Amniotic epithelial cell (primary cell): ENCODE data around the gene REC114.

Source experiments
- DNase-seq: peaks from one replicate; pipeline ENCODE4 v3.0.0-alpha.2; 2010; ENCODE audit warnings: low read depth

Gene REC114

DNA sequence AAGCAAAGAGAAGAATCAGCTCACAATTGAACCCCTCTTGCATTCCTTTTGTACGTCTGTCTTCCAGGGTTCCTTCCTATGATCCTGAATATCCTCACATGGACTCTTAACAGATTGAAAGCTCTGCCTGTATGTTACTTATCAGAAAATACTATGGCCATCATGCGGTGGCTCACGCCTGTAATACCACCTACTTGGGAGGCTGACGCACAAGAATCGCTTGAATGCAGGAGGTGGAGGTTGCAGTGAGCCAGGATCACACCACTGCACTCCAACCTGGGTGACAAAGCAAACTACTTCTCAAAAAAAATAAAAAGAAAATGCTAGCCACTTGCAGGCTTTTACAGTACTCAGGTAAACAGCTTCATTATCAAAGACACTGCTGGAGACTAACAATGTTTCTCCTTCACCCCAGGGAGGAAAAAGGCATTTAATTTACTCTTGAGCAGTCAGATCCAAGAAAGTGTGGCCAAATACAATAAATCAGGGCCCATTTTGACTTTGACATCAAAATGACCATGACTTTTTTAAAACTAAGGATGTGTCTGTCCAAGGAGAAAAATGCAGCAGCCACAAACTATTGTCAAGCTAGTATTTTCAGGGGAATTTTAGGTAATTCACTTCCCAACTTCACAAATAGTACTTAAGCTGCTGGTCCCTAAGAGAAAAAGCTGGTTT is 162.9 kb downstream of the REC114 start:
- no peak for DNase-seq

DNA sequence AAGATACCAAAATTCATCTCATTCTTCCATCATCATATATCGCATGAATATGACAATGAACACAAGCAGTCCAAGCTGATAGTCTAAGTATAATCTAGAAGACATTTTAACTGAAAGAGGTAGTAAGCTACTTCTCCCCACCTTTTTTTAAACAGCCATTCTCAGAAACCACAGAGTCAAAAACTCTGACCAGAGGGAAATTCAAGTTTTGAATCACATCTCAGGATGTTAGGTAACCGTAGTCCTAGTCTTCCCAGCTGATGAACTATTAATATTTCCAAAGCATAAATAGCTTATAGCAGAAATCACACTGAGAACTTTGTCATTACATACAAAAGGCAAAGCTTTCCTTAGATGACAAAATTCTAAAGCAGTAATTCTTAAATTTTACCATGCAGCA is 164.4 kb downstream of the REC114 start:
- no peak for DNase-seq

DNA sequence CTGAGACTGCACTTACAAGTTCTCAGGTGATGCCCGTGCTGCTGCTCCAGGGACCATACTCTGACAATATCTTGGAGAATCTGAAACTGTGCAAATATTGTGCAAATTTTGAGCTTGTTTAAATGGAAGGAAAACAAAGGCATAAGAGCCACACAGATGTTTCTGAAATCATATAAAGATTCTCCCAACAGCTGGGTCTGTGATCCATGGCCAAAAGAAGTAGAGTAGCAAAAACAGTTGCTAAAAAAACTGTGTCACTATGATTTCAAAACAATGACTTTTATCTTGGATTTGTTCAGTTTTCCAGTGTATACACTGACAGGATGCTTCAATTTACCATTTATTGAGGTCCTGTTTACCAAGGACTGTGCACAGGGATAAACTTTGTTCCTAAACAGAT is 164.9 kb downstream of the REC114 start:
- no peak for DNase-seq

DNA sequence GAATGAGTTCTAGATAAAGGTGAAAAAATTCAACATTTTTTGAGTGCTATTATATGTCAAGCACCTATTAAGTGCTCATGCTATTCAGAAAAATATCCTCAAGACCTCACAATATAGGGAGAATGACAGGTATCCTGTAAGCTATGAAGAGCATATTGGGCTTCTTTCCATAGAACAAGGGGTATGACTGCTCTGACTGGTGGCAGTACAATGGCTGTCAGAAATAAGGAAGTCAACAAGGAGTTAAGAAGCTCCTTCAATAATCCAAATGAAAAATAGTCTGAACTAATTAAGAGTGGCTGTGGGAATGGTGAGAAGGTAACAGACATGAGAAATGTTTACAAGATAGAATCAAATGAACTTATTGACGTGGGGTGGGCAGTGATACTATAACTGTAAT is 165.5 kb downstream of the REC114 start:
- DNase-seq, result no peak

DNA sequence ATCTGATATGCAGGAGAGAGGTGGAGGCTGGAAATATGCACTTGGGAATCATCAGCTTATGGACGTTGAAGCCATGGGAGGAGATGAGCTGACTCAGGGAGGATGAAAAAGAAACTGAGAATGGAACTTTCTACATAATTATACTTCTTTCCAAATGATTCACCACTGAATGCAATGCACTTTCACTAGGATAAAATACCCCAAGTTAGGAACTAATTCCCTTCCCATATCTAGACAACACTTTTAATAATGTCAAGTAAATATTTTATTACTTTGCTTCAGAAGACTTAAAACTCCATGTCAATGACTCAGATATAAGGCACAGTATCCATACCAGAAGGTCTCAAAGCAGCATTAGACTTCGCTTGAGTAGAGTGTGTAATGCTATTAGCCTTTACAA is 166.0 kb downstream of the REC114 start:
- DNase-seq, result peak; percentile 67
